ENCODE results near the gene BMI1.
"Not testable (repeated sequence)": the region's sequence is repeated elsewhere in the genome, so short reads cannot be mapped to it uniquely, and the experiment has no call there.

Gene BMI1

DNA sequence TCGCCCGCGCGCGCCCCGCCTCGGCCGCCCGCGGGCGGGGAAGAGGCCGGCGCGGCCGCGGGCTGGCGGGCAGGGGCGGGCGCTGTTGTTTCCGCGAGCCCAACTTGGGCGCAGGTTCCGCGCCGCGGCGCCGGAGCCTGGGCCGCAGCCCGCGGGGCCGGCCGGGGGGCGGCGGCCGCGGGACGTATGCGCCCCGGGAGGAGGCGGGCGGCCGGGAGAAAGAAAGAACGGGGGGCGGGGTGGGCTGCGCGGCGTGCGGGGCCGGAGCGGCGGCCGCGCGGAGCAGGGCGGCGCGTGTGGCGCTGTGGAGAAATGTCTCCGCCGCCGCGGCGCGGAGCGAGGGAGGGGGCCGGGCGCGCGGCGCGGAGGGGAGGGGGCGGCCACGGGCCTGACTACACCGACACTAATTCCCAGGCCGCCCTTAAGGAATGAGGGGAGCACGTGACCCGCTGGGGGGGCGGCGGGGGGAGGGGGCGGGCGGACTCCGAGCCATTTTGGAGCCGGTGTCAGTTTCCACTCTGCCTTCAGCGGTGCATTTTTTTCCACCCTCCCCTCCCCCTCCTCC is at the start of gene BMI1:
TSS of gene BMI1 (plus strand) at position 509 of the 565 bp plus-strand sequence. CDS start 5,351 bp downstream, outside the sequence.
- no peak for DNase-seq (ENCODE audit: low read depth)

DNA sequence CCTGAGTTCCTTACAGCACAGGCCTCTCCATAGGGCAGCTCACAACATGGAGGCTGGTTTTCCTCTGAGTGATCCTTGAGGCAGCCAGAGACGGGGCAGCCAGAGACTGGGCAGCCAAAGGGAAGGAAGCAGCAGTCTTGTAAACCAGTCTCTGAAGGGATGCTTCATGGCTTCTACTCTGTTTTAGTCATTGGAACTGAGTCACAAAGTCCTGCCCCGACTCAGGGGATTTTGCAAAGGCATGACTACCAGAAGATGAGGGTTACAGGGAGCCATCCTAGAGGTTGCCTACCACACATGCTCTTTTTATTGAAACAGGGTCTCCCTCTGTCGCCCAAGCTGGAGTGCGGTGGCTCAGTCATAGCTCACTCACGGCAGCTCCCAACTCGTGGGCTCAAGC is 49.1 kb upstream of the BMI1 start:
- no peak for DNase-seq (ENCODE audit: low read depth)

DNA sequence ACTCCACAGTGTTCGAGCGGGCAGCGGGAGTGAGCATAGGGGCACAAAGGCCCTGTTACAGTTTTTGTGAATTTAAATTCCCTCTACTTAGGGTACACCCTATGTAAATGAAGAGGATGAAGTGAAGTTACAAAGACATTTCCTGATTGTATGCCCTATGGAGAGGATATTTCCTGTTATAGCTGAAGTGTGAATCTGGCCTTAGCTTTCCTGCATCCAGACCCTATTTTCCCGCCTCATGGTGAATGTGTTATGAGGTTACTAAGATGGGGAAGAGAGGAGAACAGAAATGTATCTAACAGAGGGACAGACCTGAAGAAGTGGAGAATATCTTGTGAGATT is 42.5 kb upstream of the BMI1 start:
- DNase-seq (ENCODE audit: low read depth): no peak

DNA sequence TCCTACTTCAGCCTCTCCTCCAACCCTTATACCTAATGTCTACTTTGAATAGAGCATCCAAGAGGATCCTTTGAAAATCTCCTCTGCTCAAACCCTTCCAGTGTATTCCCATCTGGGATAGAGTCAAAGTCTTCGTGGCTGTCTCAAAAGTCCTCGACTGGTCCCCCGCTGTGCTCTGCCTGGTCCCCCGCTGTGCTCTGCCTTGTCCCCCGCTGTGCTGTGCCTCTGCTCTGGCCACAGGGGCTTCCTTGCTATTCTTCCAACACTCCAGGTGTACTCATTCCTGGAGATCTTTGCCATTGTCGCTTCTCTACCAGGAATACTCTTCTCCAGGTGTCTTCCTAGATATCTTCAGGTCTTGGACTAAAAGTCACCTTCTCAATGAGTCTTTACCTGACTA is 40.8 kb upstream of the BMI1 start:
- DNase-seq (ENCODE audit: low read depth): no peak

DNA sequence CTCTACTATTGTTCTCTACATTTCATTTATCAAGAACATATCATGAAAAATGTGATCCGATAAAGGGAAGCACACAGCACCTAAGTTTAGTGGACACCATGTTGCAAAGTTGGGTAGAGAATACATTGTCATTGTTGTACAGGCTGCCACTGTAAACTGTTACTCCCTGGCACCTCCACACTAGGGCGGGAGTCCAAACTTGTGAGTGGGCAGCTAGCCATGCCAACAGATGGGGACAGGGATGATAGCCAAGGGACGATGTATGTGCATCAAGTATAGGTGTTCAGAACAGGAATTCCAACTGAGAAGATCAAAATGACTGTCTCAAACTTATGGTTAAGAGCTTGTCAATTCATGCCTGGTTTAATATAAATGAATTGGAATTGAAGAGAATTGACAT is 35.8 kb upstream of the BMI1 start:
- no peak for DNase-seq (ENCODE audit: low read depth)

DNA sequence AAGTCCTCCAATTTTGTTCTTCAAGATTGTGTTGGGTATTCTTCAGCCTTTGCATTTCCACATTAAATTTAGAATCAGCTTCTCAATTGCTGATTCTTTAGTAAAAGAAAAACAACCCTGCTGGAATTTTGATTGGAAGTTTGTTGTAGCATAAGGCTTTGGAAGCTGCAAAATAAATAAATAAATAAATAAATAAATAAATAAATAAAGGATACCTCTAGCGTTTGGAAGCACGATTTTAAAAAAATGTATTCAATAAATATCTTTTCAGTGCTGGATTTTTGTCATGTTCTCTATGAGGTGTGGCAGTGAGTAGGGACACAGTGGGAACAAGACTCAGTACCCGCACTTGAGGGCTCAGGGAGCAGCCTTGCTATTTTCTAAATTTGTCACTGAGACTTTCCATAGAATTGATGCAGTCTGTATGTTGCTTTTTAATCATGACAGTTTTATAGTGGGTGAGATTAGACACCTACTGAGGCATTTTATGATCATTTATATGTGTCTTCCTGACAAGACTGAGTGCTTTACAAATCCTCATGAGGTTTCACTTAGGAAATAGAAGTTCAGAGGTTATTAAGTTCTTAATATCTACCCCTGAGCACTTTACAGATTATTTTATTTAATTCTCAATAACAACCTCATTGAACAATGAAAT is 27.0 kb upstream of the BMI1 start:
- DNase-seq (ENCODE audit: low read depth): no peak

DNA sequence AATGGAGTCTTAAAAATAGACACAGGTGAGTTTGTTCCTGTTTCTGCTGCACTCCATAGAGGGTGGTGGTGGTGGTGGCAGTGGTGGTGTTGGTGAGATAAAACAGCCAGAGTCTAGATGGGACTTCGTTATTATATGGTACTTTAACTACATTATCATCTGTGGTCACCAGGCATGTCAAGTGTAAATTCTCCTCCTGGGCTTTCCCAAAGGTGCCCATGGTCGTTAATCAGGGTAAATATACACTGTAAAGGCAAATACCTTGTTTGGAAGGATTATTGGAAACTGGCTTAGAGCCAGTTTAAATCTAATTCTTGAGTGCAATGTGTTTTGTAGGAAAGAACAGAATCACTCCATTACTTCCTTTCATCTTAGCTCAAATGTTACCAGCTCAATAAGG is 26.2 kb upstream of the BMI1 start:
- no peak for DNase-seq (ENCODE audit: low read depth)

DNA sequence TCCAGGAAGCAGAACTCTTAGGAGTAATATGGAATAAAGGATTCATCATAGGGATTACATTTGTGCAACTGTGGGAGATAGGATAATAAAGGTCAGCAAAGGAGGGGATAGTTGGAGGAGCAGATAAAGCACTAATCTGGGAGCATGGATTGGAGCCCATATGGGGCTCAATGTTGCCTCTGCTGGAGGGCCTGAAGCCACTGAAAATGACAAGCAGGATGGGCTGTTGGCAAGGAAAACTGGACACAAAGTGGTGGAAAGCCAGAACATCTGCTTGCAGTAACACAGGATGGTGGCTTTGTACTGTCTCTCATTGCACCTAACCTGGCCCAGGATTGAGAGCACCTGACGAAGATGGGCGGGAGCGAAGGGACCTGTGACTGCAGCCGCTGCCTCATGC is 19.7 kb upstream of the BMI1 start:
- DNase-seq (ENCODE audit: low read depth): no peak

DNA sequence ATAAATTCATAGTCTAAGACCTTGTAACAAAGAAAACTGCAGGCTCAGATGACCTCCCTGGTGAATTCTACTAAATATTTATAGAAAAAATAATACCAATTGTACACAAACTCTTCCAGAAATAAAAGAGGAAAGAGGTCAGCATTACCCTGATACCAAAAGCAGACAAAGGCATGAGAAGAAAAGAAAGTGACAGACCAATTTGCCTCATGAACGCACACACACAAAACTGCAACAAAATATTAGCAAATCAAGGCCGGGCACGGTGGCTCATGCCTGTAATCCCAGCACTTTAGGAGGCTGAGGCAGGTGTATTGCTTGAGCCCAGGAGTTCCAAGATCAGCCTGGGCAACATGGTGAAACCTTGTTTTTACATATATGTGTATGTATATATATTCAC is 17.4 kb upstream of the BMI1 start:
- no peak for DNase-seq (ENCODE audit: low read depth)

DNA sequence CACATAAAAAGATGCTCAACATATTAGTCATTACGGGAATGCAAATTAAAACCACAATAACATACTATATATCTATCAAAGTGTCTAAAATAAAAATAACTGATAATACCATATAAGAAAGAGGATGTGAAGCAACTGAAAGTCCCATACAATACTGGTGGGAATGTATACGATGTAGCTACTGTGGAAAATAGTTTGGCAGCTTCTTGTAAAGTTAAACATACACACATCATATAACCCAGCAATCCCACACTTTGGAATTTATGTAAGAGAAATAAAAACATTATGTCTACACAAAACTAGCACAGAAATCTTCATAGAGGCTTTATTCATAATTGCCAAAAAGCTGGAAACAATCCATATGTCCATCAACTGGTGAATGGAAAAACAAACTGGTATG is 15.2 kb upstream of the BMI1 start:
- DNase-seq (ENCODE audit: low read depth): no peak

DNA sequence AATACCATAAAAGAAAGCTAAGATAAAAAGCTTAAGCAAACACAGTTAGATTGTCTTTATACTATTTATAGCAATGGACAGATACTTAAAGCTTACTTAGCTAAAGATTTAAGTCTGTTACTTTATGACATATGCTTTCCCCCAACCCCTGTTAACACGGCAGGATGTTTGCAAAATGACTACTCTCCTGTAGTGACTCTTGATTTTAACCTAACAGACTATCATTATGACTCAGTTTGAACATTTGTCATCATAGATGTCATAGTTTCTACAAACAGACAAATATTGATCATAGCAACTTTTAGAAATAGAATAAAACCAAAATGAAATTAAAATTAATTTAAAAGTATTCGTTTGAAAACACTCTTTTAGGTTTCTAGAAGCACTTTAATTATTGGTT is 12.5 kb upstream of the BMI1 start:
- no peak for DNase-seq (ENCODE audit: low read depth)

DNA sequence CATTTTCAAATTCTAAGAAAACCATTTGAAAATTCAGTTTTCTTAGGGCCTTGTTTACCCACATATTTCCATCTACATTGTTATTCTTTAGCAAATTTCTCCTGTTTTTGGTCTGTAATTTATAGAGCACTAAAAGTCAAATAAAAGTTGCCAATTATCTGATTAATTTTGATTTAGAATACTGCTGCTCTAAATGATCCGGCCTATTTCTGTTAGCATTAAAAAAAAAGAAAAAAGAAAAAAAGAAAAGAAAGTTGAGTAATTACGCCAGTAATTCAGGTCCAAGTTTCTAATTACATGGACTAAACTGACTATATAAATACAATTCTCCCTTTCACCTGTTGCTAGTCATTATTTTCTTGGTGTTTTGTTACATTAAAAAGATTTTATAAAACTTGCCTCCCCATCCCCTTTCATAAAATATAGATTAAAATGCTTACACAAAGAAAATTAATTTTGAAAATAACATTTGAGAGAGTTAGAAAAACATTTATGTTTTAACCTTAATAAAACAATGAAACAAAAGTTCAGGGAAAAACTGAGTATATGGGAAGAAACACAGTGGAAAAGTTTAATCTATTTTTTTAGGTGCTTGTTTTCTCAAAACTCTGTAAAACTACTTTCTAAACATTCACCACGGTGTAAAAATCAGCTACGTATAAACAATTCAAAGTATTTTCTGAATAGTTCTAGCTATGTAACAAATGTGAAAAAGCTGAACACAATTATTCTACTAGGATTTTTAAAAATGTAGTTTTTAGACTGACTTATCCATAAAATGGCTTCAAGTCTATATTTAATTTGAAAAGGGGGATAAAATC is 11.5 kb upstream of the BMI1 start:
- no peak for DNase-seq (ENCODE audit: low read depth)

DNA sequence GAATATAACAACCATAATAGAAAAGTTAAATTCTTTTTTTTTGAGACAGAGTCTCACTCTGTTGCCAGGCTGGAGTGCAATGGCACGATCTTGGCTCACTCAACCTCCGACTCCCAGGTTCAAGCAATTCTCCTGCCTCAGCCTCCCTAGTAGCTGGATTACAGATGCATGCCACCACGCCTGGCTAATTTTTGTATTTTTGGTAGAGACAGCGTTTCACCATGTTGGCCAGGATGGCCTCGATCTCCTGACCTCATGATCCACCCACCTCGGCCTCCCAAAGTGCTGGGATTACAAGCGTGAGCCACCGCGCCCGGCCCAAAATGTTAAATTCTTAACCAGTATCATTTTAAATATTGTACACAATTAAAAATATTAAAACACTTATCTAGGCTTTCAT is 10.9 kb upstream of the BMI1 start:
- DNase-seq (ENCODE audit: low read depth): not testable (repeated sequence)

DNA sequence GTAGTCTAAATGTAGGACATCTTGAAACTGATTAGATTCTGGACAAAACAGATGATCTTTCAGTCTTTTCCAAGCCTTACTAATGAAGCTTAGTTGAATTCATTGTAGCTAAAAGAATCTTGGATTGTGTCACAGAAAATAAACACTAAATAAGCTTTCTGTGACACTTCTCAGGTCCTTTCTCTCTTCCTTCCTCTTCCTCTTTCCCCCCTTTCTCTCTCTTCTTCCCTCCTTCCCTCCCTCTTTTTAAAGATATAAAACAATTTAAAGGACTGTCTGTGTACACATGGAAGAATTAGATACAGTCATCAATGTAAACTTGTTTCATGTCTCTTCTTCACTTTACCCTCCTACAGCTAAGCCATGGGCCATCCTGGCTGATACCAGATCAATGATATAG is 10.0 kb upstream of the BMI1 start:
- DNase-seq (ENCODE audit: low read depth): no peak

DNA sequence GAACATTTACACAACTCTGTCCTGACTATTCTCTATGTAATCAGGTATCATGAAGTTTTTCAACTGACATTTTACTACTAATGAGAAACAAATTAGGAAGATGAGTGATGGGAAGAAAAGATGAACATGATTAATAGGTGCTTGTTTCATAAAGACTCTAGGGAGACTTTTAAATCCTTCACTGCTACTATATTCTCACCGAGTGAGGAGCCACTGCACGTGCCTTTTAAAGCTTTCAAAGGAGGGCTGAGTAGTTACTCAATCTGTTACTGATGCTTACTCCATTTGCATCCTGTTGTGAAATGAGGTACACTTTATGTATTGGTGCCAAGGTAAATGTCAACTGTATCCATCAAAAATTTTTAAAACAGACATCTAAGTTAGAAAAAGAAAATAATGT is 6.0 kb upstream of the BMI1 start:
- DNase-seq (ENCODE audit: low read depth): no peak

DNA sequence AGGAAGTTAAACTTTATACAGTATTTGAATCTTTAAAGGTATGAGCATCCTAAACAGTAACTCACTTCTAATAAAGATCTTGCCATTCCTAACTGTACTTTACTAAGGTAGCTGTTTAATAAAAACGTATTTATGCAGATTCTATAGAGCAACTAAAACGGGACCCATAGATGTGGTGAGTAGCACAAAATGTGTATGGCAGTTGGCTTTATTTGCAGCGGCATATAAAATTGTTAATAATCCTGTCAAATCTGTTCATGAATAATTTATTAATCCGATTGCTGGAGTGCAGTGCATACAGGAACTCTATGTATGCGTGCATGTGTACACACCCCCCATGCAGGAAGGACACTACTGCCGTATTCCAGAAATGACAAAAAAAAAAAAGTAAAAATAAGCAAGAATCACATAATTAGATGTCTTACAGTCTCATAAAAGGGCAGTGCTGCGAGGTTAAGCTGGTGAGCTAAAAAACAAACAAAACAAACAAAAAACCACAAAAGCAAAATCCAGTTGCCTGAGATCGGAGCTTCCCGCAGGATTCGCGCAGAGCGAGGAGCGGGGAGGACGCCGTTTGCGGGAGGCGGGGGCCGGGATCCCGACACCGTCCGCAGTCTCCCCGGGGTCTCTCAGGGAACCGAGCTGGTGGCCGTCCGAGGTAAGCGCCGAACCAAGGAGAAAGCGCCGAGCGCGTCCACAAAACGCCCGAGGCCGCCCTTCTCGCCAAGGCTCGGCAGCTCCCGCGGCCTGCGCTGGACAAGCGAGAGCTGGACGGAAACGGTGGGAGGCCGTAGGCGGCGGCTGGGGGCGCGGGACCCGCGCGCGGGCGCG is 5.2 kb upstream of the BMI1 start:
- DNase-seq (ENCODE audit: low read depth): no peak

DNA sequence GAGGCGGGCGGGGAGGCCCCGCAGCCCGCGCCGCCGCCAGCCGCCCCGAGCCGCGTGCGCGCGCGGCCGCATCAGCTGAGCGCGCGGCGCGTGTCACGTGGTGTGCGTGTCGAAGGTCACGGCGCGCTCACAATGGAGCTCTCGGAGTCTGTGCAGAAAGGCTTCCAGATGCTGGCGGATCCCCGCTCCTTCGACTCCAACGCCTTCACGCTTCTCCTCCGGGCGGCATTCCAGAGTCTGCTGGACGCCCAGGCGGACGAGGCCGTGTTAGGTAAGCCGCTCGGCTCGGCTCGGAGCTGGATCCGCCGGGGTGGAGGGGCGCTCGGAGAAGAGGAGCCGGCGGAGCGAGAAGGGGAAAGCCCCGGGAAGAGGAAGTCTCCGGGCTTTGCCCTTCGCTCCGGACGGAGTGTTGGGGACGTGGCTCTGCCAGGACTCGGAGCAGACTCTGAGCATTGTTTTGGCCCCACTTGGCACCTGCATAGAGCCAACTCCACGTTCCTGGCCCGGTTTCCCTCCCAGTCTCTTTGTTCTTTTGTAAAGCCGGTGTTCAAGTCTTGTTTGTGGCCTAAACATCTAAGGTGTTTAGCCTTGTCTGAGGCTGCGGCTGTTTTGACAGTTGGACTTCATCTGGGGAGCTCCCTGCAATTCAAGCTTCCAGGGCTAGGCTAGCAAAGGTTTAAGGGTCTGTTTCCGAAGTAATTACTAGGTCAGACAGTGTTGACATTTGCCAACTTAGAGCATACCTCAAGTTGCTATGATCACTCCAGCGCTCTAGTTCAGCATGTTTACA is 4.4 kb upstream of the BMI1 start, which contains the start of gene COMMD3:
TSS of gene COMMD3 (plus strand) at position 103 of the 790 bp plus-strand sequence. CDS start at position 133, 30 bp downstream.
- peak; percentile 70 for DNase-seq (ENCODE audit: low read depth)

DNA sequence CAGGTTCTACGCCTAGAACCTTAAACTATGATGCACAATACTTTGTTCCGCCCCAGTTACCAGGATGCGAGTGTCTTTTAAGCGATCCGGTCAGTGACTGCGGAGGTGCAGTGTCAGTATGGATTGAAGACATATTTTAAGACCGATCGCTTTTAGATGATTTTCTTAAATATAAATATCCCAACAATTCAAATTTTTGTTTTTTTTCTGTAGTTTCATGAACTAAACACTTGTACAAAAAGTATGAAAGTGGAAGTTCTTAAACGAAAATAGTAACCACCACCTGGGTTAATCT is 3.9 kb upstream of the BMI1 start:
- no peak for DNase-seq (ENCODE audit: low read depth)

DNA sequence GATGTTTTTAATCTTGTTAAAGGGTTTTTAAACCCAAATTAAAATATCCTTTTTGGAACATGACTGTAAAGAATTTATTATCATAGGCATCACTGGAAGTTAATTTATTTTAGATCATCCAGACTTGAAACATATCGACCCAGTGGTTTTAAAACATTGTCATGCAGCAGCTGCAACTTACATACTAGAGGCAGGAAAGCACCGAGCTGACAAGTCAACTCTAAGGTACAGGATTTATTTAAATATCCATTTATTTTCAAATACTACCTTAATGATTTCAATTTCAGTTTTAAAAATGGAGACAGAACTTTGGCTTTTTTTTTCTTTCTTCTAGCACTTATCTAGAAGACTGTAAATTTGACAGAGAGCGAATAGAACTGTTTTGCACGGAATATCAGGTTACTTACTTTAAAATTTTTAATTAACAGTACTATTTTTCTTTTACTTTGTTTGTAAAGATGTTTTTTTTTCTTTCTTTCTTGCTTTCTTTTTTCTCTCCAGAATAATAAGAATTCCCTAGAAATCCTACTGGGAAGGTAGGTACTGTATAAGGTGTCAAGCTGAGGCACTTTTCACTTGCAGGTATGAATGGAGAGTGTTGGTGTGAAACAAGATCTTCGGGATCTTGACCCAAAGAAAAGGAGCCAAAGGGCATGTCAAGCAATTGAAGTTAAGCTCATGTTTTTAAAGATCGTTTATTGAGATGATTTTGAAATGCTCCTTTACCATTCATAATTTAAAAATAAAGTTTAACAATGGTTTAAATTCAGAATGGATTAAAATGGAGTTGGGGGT is 2.9 kb upstream of the BMI1 start:
- DNase-seq (ENCODE audit: low read depth): no peak

DNA sequence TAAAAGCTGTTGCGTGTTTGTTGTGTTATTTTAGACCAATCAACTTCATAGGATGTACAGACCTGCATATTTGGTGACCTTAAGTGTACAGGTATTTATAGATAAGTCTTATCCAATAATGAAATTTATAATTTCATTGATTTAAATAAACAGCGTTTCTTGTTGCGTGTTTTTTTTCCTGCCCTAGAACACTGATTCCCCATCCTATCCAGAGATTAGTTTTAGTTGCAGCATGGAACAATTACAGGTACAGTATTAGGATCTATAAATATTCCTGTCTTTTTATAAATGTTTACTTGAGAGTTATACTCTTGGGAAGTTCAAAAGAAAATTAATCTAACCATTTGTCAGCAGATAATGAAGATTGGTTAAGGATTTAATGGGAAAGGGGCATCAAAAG is 2.1 kb upstream of the BMI1 start:
- DNase-seq (ENCODE audit: low read depth): no peak

DNA sequence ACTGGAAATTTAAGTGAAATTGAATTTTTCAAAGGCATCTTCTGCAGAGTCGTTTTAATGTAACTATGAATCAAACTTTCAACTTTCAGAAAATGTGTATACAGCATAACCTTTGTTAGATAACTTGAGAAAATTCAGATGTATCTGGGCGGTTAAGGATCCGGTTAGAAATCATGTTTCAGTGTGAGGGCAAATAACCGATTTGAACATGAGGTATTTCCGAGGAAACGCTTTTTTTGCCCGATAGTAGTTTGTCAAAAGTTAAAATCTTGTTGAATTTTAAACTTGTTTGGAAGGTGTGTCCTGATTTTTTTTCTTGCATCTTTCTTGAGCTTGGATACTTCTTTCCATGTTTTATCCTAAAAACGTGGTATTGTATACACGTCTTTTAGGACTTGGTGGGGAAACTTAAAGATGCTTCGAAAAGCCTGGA is 1.3 kb upstream of the BMI1 start:
- DNase-seq (ENCODE audit: low read depth): no peak

All from stimulated activated CD8-positive, alpha-beta memory T cell treated with anti-CD3 and anti-CD28 coated beads, Interleukin-4, amount 100 ng/mL, for 24 hours (primary cell).